ENCODE data around the gene ZACN. TPM values are rescaled to one million over a fixed set of nuclear protein-coding genes. Genes with fewer than 3 reads are reported as not detected.

Gene ZACN
- total RNA-seq, 1 donor from 2014 or later: 0.23 TPM

DNA sequence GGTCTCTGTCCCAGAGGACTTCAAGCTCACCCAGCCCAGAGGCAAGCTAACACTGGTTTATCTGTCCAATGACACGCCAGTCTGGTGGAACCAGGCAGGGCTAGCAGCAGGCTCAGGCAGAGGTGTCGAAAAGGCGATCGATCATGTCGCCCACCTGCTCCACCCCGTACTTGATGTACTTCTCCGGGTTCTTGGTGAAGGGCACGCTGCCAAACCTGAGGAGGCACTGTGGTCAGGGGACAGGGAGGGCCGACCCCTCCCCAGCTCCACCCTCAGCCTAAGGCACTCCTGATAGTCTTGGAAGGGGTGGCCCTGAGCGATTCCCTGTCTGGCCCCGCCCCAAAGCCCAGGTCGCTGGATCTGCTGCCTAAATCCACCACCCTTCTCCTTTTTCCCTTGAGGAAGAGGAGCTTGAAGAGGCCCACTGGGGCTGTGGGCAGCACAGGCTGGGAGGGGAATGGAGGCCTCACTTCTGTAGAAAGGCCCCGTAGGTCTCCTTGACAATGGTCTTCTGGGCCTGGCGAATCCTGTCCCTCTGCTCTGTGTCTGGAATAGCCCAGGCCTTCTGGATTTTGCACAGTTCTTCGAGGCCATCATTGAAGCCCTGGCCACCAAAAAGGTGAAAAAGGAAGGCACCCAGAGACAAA is 4.7 kb downstream of the ZACN start:
- H3K4me1 Mint-ChIP-seq (ENCODE audit: low read depth, unreplicated experiment): peaks cover 18% of the 10 kb centered on the region
- TF ChIP-seq, protein P1, sequence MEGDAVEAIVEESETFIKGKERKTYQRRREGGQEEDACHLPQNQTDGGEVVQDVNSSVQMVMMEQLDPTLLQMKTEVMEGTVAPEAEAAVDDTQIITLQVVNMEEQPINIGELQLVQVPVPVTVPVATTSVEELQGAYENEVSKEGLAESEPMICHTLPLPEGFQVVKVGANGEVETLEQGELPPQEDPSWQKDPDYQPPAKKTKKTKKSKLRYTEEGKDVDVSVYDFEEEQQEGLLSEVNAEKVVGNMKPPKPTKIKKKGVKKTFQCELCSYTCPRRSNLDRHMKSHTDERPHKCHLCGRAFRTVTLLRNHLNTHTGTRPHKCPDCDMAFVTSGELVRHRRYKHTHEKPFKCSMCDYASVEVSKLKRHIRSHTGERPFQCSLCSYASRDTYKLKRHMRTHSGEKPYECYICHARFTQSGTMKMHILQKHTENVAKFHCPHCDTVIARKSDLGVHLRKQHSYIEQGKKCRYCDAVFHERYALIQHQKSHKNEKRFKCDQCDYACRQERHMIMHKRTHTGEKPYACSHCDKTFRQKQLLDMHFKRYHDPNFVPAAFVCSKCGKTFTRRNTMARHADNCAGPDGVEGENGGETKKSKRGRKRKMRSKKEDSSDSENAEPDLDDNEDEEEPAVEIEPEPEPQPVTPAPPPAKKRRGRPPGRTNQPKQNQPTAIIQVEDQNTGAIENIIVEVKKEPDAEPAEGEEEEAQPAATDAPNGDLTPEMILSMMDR (IDR thresholded peaks at IDR 0.05; ENCODE audit: insufficient read depth, low read depth, low read length): no peak
- no peak for TF ChIP-seq EZH2 (IDR thresholded peaks at IDR 0.05; ENCODE audit: insufficient read depth, low read length)
- peaks cover 14% of the 10 kb centered on the region for H3K36me3 Mint-ChIP-seq (ENCODE audit: low read depth, unreplicated experiment)
- Histone ChIP-seq H3K4me3 (ENCODE audit: insufficient read depth, low read depth, low read length) (no peak overlapping the region), H2AFZ (ENCODE audit: low read depth, low read length) (no peak overlapping the region), H3K36me3 (ENCODE audit: insufficient read depth, low read length) (peaks cover 12% of the 10 kb centered on the region), H3K9ac (ENCODE audit: low read length) (no peak overlapping the region), H3K79me2 (ENCODE audit: insufficient read depth, low read length) (no peaks in the 10 kb centered on the region), H4K20me1 (ENCODE audit: insufficient read depth, low read length) (peaks cover 22% of the 10 kb centered on the region), H3K27me3 (ENCODE audit: insufficient read depth, low read length) (peaks cover 20% of the 10 kb centered on the region), H3K4me2 (ENCODE audit: low read length) (no peak overlapping the region), H3K9me3 (ENCODE audit: insufficient read depth, low read depth, low read length) (no peaks in the 10 kb centered on the region), H3K4me1 (ENCODE audit: insufficient read depth, low read length) (no peaks in the 10 kb centered on the region), H3K27ac (ENCODE audit: low read depth, low read length) (no peak overlapping the region)
- H3K27ac Mint-ChIP-seq (ENCODE audit: unreplicated experiment): no peak overlapping the region
- no peak overlapping the region for H3K4me3 Mint-ChIP-seq (ENCODE audit: unreplicated experiment)
- H3K27me3 Mint-ChIP-seq (ENCODE audit: low read depth, unreplicated experiment): peaks cover 10% of the 10 kb centered on the region
- DNase-seq (ENCODE audit: low read depth): no peak
- FAIRE-seq: no peak
- no peaks in the 10 kb centered on the region for H3K9me3 Mint-ChIP-seq (ENCODE audit: unreplicated experiment)

DNA sequence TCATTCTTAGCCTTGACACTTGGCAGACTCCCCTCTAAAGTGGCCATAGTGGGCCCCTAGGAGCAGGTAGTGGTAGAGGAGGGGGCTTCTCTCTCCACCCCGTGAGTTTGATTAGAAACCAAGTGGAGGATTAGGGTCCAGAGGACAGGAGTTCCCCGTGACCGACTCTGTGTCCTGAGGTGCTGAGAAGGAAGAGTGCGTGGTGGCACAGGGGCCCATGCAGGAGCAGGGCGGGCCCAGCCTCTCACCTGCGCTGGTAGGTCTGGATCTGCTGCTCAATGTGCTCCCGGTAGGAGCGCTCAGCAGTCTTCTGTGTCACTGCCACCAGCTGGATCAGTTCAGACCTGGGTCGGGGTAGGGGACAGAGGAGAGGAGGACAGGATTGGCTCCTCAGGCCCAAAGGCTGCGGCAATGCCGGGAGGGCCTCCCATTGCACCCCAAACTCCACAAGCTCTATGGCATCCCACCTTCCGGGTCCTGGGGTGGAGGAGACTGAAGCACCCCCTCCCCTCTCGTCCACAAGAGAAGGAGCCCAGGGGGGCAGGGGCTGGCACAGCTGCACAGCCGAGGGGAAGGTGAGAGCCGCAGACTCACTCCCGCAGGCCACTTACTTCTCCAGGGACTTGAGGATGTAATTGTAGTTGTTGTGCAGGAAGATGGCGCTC is 6.2 kb downstream of the ZACN start:
- H3K36me3 Mint-ChIP-seq (ENCODE audit: low read depth, unreplicated experiment): peaks cover 12% of the 10 kb centered on the region
- H3K4me3 Mint-ChIP-seq (ENCODE audit: unreplicated experiment): no peak overlapping the region

More for the DNA sequence above, 6.2 kb downstream of the ZACN start:
- TF ChIP-seq, protein P1 (IDR thresholded peaks at IDR 0.05; ENCODE audit: insufficient read depth, low read depth, low read length): no peak
- TF ChIP-seq EZH2 (IDR thresholded peaks at IDR 0.05; ENCODE audit: insufficient read depth, low read length): no peak
- no peak for DNase-seq (ENCODE audit: low read depth)
- H3K4me2 ChIP-seq (ENCODE audit: low read length): no peak overlapping the region
- H4K20me1 ChIP-seq (ENCODE audit: insufficient read depth, low read length): peaks cover 12% of the 10 kb centered on the region
- H3K36me3 ChIP-seq (ENCODE audit: insufficient read depth, low read length): peaks cover 20% of the 10 kb centered on the region
- peaks cover 1% of the 10 kb centered on the region for H3K27me3 Mint-ChIP-seq (ENCODE audit: low read depth, unreplicated experiment)
- H3K79me2 ChIP-seq (ENCODE audit: insufficient read depth, low read length): no peaks in the 10 kb centered on the region
- H3K9me3 Mint-ChIP-seq (ENCODE audit: unreplicated experiment): no peaks in the 10 kb centered on the region
- no peak overlapping the region for H3K27ac Mint-ChIP-seq (ENCODE audit: unreplicated experiment)
- peaks cover 5% of the 10 kb centered on the region for H3K27me3 ChIP-seq (ENCODE audit: insufficient read depth, low read length)
- H3K4me1 Mint-ChIP-seq (ENCODE audit: low read depth, unreplicated experiment): peaks cover 18% of the 10 kb centered on the region
- H3K9ac ChIP-seq (ENCODE audit: low read length): no peak overlapping the region
- H2AFZ ChIP-seq (ENCODE audit: low read depth, low read length): no peak overlapping the region
- no peak overlapping the region for H3K27ac ChIP-seq (ENCODE audit: low read depth, low read length)
- H3K9me3 ChIP-seq (ENCODE audit: insufficient read depth, low read depth, low read length): no peaks in the 10 kb centered on the region
- FAIRE-seq: no peak
- no peaks in the 10 kb centered on the region for H3K4me1 ChIP-seq (ENCODE audit: insufficient read depth, low read length)
- H3K4me3 ChIP-seq (ENCODE audit: insufficient read depth, low read depth, low read length): no peak overlapping the region

All from astrocyte (in vitro differentiated cells and primary cell).